ENCODE results near the gene ATG7. TPM values are rescaled to one million over a fixed set of nuclear protein-coding genes. Genes with fewer than 3 reads are reported as not detected.

The ATG7 gene
- total and polyA plus RNA-seq, 10 of the 15 experiments (the other 5 are each of a cell fraction or from before 2014, with no cell fraction given) = 13.5 to 49.5 (median 26.4) TPM

GRCh38 chr3:11327619-11328018 is 55.4 kb downstream of the ATG7 start:
- DNase-seq (ENCODE audit: low read depth, low spot score) (no peak), ATAC-seq (no peak), FAIRE-seq (no peak)
- SMC1A ChIA-PET (ENCODE audit: uncharacterized antibody, unreplicated experiment) = interaction anchor here (0.5 to 2.8 kb wide), 3 partner anchors 67 to 957 kb away, joined by 3 to 8 read pairs (median 3); no protein-coding TSS in a partner anchor
- H3K9ac ChIP-seq (ENCODE audit: control insufficient read depth, insufficient read depth, low read length) = no peak overlapping the region
- 70% methylated on average over 3 of the region's 3 CpGs for WGBS (ENCODE audit: insufficient coverage, insufficient replicate concordance, low lambda C conversion rate, missing lambda C conversion rate)
- CTCF ChIA-PET = interaction anchor here (1.1 to 1.6 kb wide), 2 partner anchors 22 to 91 kb away, joined by 3 read pairs; no protein-coding TSS in a partner anchor
- H4K20me1 ChIP-seq (ENCODE audit: control insufficient read depth, insufficient read depth) = no peaks in the 10 kb centered on the region
- no peak overlapping the region for H3K4me2 ChIP-seq (ENCODE audit: control insufficient read depth, insufficient read depth)
- no peak for TF ChIP-seq TCF7 (IDR thresholded peaks at IDR 0.05; ENCODE audit: borderline replicate concordance)
- TF ChIP-seq RELB (IDR thresholded peaks at IDR 0.05; ENCODE audit: low read depth) = no peak
- no peak for TF ChIP-seq POLR2AphosphoS2 (IDR thresholded peaks at IDR 0.05; ENCODE audit: low read depth, low read length)
- no peak for TF ChIP-seq CREM (IDR thresholded peaks at IDR 0.05; ENCODE audit: low read depth)
- intact Hi-C loops (cut with micrococcal nuclease; ENCODE audit: unreplicated experiment) = no loop called here
- BruUV-seq (replicated peaks) = no TSS peak
- no peak overlapping the region for H3K27ac ChIP-seq (ENCODE audit: control insufficient read depth, insufficient read depth)
- POLR2A ChIA-PET = no interaction called here
- in situ Hi-C loops (cut with MboI) = no loop called here
- RAD21 ChIA-PET (ENCODE audit: unreplicated experiment) = no interaction called here
- H3K4me3 ChIP-seq = no peak overlapping the region
- H3K4me1 ChIP-seq (ENCODE audit: control insufficient read depth, insufficient read depth, low read length) = no peaks in the 10 kb centered on the region
- no peaks in the 10 kb centered on the region for H3K27me3 ChIP-seq (replicated peaks in 1 of 2; ENCODE audit: control insufficient read depth in 2 of 2, insufficient read depth in 2 of 2, low read length in 1 of 2)
- H3K79me2 ChIP-seq (ENCODE audit: control insufficient read depth, insufficient read depth, low read length) = no peaks in the 10 kb centered on the region
- H3K9me3 ChIP-seq (replicated peaks; ENCODE audit: control insufficient read depth, insufficient read depth, low read length) = no peaks in the 10 kb centered on the region
- no peak overlapping the region for H2AFZ ChIP-seq (ENCODE audit: control insufficient read depth, low read depth, low read length)
- H3K36me3 ChIP-seq (ENCODE audit: control insufficient read depth in 2 of 2, insufficient read depth in 2 of 2, low read length in 1 of 2) = peaks cover 0 to 9% of the 10 kb centered on the region in 2 experiments; a peak in 2 of 4 replicates
